GM23338 (cell line): ENCODE results near the gene VASN. TPM values are rescaled to one million over a fixed set of nuclear protein-coding genes. Genes with fewer than 3 reads are reported as not detected.

Experiments used
- ATAC-seq: fragments of 200-7000 bp; cut with Tn5 transposase; 3 replicates; pipeline ENCODE4 v1.9.1; 2020
- DNase-seq: peaks from one replicate; pipeline ENCODE4 v3.0.0-alpha.2; 2015; ENCODE audit warnings: low spot score
- H2AFZ ChIP-seq: fragments of 200-600 bp; sonication (generic); 2 replicates; pipeline ENCODE4 v1.8.0; 2016; ENCODE audit warnings: antibody characterized with exemption, mild to moderate bottlenecking, moderate library complexity
- H3F3A ChIP-seq: fragments of 200-600 bp; sonication (generic); replicated peaks from 2 replicates; pipeline ENCODE4 v1.8.0; 2017; ENCODE audit warnings: antibody characterized with exemption, mixed run types, low read depth
- H3K27ac ChIP-seq: fragments of 200-600 bp; sonication (generic); 2 replicates; pipeline ENCODE4 v1.6.1; 2016; ENCODE audit warnings: low read depth
- H3K27me3 ChIP-seq: fragments of 200-600 bp; sonication (generic); 2 replicates; pipeline ENCODE4 v1.8.0; 2016; ENCODE audit warnings: mild to moderate bottlenecking, mixed run types, moderate library complexity; ENCODE audit not compliant: insufficient read depth
- H3K36me3 ChIP-seq: fragments of 200-600 bp; sonication (generic); 2 replicates; pipeline ENCODE4 v1.8.0; 2016; ENCODE audit warnings: mild to moderate bottlenecking; ENCODE audit not compliant: insufficient read depth
- H3K4me1 ChIP-seq: fragments of 200-600 bp; sonication (generic); 2 replicates; pipeline ENCODE4 v1.8.0; 2016; ENCODE audit warnings: mild to moderate bottlenecking, moderate library complexity; ENCODE audit not compliant: insufficient read depth
- H3K4me2 ChIP-seq: fragments of 200-600 bp; sonication (generic); 2 replicates; pipeline ENCODE4 v1.7.1; 2017; ENCODE audit warnings: mixed run types
- H3K4me3 ChIP-seq: fragments of 200-600 bp; sonication (generic); 2 replicates; pipeline ENCODE4 v1.6.1; 2016; ENCODE audit warnings: mixed run types
- H3K79me2 ChIP-seq: fragments of 200-600 bp; sonication (generic); replicated peaks from 2 replicates; pipeline ENCODE4 v1.8.0; 2017; ENCODE audit warnings: mild to moderate bottlenecking; ENCODE audit not compliant: insufficient read depth
- H3K9me2 ChIP-seq: fragments of 200-600 bp; sonication (generic); 2 replicates; pipeline ENCODE4 v1.8.0; 2017; ENCODE audit not compliant: insufficient read depth
- H4K20me1 ChIP-seq: fragments of 200-600 bp; sonication (generic); replicated peaks from 2 replicates; pipeline ENCODE4 v1.8.0; 2017; ENCODE audit warnings: mild to moderate bottlenecking; ENCODE audit not compliant: insufficient read depth
- H3K27ac Mint-ChIP-seq: 2 replicates; pipeline ENCODE4 v1.8.0; 2020; ENCODE audit warnings: inconsistent platforms, mild to moderate bottlenecking, moderate library complexity, mixed read lengths
- H3K27me3 Mint-ChIP-seq: 3 replicates; pipeline ENCODE4 v1.8.0; 2022; ENCODE audit warnings: low read depth, mild to moderate bottlenecking, moderate library complexity, mixed read lengths, inconsistent platforms; ENCODE audit not compliant: insufficient read depth, poor library complexity
- H3K36me3 Mint-ChIP-seq: 3 replicates; pipeline ENCODE4 v1.8.0; 2021; ENCODE audit warnings: low read depth, mild to moderate bottlenecking, inconsistent platforms, moderate library complexity, mixed read lengths
- H3K4me1 Mint-ChIP-seq: 3 replicates; pipeline ENCODE4 v1.8.0; 2020; ENCODE audit warnings: mild to moderate bottlenecking, inconsistent platforms, mixed read lengths
- H3K4me3 Mint-ChIP-seq: 3 replicates; pipeline ENCODE4 v1.8.0; 2021; ENCODE audit warnings: moderate library complexity, mild to moderate bottlenecking, inconsistent platforms, mixed read lengths
- H3K9me3 Mint-ChIP-seq: 3 replicates; pipeline ENCODE4 v1.8.0; 2020; ENCODE audit warnings: moderate library complexity, mild to moderate bottlenecking, inconsistent platforms, mixed read lengths
- CTCF ChIP-seq, 2 experiments: fragments of 200-600 bp in 1 of 2; sonication (generic) in 1 of 2; conservative IDR thresholded peaks; 2 replicates each; pipeline versions ENCODE4 v1.5.1 to v1.6.1; 2016 to 2017; ENCODE audit warnings: antibody characterized with exemption in 2 of 2, low read depth in 2 of 2, mild to moderate bottlenecking in 2 of 2, moderate library complexity in 1 of 2
- ETS1 ChIP-seq: IDR thresholded peaks from 2 replicates; pipeline ENCODE4 v1.6.1; 2016; ENCODE audit warnings: antibody characterized with exemption
- EZH2 ChIP-seq: fragments of 200-600 bp; sonication (generic); IDR thresholded peaks from one replicate; pipeline ENCODE4 v1.8.0; 2017; ENCODE audit warnings: antibody characterized with exemption, mild to moderate bottlenecking, low read depth; ENCODE audit not compliant: unreplicated experiment
- JUNB ChIP-seq: IDR thresholded peaks from one replicate; pipeline ENCODE4 v1.6.1; 2016; ENCODE audit warnings: antibody characterized with exemption; ENCODE audit not compliant: unreplicated experiment
- polyA plus RNA-seq: library from polyadenylated mRNA; unstranded; fragments of >200 nt; fragmentation: Nextera tagmentation; extraction: Ambion mirVana; gene quantifications from 2 replicates; pipeline ENCODE4 v1.2.1, GENCODE V29; 2016
- total RNA-seq: library from RNA; depleted of rRNA; stranded (reverse); fragments of >200 nt; shearing (Covaris generic); gene quantifications from 2 replicates; pipeline ENCODE4 v1.2.3, GENCODE V29; 2014

The VASN gene
- total and polyA plus RNA-seq, 2 experiments from 2014 or later = 8.0 to 15.5 TPM

- H3K36me3 ChIP-seq = no peaks in the 10 kb centered on the region
- no peak overlapping the region for H2AFZ ChIP-seq
- H3K4me3 ChIP-seq = no peak overlapping the region
- H3K27me3 ChIP-seq = no peaks in the 10 kb centered on the region
- H3K4me1 Mint-ChIP-seq = peaks cover 9% of the 10 kb centered on the region
- no peaks in the 10 kb centered on the region for H3K4me1 ChIP-seq
- no peaks in the 10 kb centered on the region for H3K79me2 ChIP-seq
- TF ChIP-seq JUNB (no peak), ETS1 (no peak)
- H4K20me1 ChIP-seq = 0 out of 2 replicates have a peak, but pooled peaks cover 2% of the 10 kb centered on the region
- DNase-seq (no peak), ATAC-seq (no peak)
- H3F3A ChIP-seq = 0 out of 2 replicates have a peak, but pooled peaks cover 5% of the 10 kb centered on the region
- no peak overlapping the region for H3K27ac ChIP-seq
- H3K9me2 ChIP-seq = no peaks in the 10 kb centered on the region
- no peak overlapping the region for H3K4me2 ChIP-seq
- H3K36me3 Mint-ChIP-seq = peaks cover 3% of the 10 kb centered on the region; the same call in 1 of the 3 replicates
- H3K27ac Mint-ChIP-seq = no peak overlapping the region
- H3K27me3 Mint-ChIP-seq = peaks cover 5% of the 10 kb centered on the region
- no peak overlapping the region for H3K4me3 Mint-ChIP-seq
- no peaks in the 10 kb centered on the region; the same call in 2 of the 3 replicates for H3K9me3 Mint-ChIP-seq
Measured at GRCh38 chr16:4408323-4408690, 36.7 kb downstream of the VASN start.

GRCh38 chr16:4409081-4409932, 37.7 kb downstream of the VASN start:
- H3K4me1 Mint-ChIP-seq = peaks cover 9% of the 10 kb centered on the region
- peak; percentile 11; the same call in 1 of the 3 replicates for ATAC-seq

More at GRCh38 chr16:4409081-4409932, 37.7 kb downstream of the VASN start:
- Histone ChIP-seq H3K79me2 (no peaks in the 10 kb centered on the region), H2AFZ (no peak overlapping the region), H3K36me3 (no peaks in the 10 kb centered on the region), H3K4me1 (no peaks in the 10 kb centered on the region), H3K27me3 (no peaks in the 10 kb centered on the region), H3K27ac (no peak overlapping the region), H3K9me2 (no peaks in the 10 kb centered on the region), H3K4me2 (no peak overlapping the region), H3F3A (0 out of 2 replicates have a peak, but pooled peaks cover 5% of the 10 kb centered on the region), H3K4me3 (no peak overlapping the region), H4K20me1 (peaks cover 2% of the 10 kb centered on the region; the same call in 1 of the 2 replicates)
- peaks cover 3% of the 10 kb centered on the region; the same call in 1 of the 3 replicates for H3K36me3 Mint-ChIP-seq
- peaks cover 8% of the 10 kb centered on the region for H3K27me3 Mint-ChIP-seq
- no peak overlapping the region for H3K27ac Mint-ChIP-seq
- DNase-seq = peak; percentile 45
- H3K4me3 Mint-ChIP-seq = no peak overlapping the region
- TF ChIP-seq CTCF (conservative IDR thresholded peaks at IDR 0.05; ENCODE audit: low read depth in 2 of 2) = peak; percentile 22 to 62; a peak in 2 of 4 replicates
- TF ChIP-seq EZH2 = no peak
- no peaks in the 10 kb centered on the region; the same call in 2 of the 3 replicates for H3K9me3 Mint-ChIP-seq
